Germinal center (tissue), 1 donor: ENCODE measurements around the gene RMRP.

ENCODE experiments used
- DNase-seq: peaks from one replicate; pipeline ENCODE4 v3.0.0; 2012; ENCODE audit warnings: mixed read lengths, low spot score

The RMRP gene

GRCh38 chr9:35686222-35687203, 28.7 kb upstream of the RMRP start:
- DNase-seq: no peak

GRCh38 chr9:35685506-35685905, 27.7 kb upstream of the RMRP start:
- DNase-seq: no peak

DNA sequence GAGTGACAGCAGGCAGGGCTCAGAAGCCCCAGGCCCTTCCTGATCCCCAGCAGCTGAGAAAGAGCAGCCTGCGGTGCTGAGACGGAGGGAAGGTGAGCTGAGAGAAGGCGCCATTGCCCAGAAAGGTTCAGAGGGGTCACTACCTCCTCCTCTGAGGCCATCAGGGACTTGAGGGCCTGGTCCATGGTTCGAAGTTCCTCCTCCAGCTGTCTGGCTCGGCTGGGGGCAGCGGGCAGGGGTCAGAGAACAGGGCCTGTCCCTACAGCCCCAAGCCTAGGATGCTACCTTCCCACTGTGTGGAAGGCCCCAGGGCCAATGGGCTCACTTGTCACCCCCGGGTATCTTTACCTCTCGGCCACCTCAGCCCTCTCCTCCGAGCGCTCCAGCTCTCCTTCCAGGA, 27.1 kb upstream of the RMRP start:
- DNase-seq: no peak

DNA sequence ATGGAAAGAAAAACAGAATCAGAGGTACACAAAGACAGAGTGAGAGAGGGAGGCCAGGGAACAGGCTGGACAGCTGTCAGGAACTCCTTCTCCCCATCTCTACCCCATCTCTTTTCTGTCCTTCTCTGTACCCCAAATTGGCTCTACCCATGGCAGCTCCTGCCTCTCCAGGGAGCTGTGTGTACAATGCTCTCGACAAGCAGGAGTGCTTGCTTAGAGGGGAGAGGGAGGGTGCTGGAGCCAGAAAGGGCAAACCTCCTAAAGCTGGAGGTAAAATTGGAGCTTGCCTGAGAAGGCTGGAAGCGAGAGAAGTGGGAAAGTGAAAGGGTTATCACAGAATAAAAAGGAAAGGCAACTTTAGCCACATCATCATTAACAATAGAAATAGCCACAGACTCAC, 25.5 kb upstream of the RMRP start:
- DNase-seq: no peak

DNA sequence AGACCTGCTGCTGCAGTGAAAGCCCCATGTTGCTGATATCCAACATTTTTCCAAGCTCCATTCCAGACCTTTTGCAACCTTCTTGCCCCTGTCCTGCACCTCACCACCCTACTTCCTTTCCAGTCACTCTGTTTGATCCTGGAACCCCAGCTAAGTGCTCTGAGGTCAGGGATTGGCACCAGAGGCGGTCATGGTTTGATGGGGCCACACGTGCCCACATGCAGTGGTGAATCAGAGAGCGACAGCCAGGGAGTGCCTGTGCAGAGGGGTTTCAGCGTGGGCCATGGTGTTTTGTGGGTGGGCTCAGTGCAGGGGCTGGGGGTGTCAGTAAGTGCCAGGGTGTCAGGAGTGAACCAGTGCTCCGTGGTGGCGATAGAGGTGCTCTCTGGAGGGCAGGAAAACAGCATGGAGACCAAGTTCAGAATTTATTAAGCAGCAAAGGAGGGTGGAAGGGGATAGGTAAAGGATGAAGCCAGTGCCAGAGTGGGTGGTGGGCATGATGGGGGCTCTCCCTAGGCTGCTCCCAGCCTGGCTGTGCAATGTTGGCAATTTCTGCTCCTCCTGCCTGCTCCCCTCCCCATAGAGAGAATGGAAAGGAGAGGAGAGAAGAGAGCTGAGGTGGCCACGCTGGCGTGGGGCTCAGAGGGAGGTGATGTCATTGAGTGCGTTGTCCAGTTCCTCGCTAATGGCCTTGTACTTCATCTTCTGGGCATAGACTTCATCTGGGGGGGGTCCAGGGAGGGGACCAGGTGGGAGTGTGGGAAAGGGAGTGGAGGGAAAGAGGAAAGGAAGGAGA, 24.9 kb upstream of the RMRP start:
- no peak for DNase-seq

GRCh38 chr9:35682051-35682450, 24.2 kb upstream of the RMRP start:
- no peak for DNase-seq

DNA sequence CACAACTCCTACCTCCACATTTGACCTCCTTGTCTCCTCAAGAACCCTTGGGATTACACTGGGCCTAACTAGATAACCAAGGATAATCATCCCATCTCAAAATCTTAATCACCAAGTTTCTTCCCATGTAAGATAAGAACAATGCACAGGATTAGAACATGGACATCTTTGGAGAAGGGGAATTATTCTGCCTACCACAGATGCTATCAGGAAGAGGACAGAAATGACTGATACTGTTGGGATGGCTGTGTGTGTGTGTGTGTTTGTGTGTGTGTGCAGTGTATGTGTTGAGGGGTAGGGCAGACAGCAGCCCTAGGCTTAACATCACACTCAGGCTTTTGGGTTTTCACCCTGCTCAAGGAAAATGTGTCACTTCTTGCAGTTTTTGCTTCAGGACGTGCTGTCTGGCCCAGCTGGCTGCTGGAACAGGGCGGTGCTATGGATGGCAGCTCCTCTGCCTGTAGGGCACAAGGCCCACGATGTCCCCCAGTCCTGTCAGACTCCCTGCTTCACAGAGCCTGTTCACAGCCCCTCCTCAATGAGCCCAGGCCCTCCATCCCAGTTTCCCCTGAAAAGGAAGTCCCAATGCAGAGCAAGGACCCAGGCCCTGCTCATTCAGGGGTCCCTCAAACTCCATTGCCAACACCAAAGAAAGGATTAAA, 23.7 kb upstream of the RMRP start:
- DNase-seq: no peak

GRCh38 chr9:35680331-35681105, 22.7 kb upstream of the RMRP start:
- peak; percentile 74 for DNase-seq

DNA sequence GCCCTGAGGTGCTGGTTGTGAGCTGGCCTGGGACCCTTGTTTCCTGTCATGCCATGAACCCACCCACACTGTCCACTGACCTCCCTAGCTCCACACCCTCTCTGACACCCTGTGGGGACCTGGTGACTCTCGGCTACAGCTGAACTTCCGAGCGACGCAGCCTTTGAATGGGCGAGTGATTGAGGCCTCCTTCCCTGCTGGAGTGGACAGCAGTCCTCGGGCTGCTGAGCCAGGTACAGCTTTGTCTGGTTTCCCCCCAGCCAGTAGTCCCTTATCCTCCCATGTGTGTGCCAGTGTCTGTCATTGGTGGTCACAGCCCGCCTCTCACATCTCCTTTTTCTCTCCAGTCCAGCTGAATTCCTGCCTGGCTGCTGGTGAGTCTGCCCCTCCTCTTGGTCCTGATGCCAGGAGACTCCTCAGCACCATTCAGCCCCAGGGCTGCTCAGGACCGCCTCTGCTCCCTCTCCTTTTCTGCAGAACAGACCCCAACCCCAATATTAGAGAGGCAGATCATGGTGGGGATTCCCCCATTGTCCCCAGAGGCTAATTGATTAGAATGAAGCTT, 22.0 kb upstream of the RMRP start:
- no peak for DNase-seq

DNA sequence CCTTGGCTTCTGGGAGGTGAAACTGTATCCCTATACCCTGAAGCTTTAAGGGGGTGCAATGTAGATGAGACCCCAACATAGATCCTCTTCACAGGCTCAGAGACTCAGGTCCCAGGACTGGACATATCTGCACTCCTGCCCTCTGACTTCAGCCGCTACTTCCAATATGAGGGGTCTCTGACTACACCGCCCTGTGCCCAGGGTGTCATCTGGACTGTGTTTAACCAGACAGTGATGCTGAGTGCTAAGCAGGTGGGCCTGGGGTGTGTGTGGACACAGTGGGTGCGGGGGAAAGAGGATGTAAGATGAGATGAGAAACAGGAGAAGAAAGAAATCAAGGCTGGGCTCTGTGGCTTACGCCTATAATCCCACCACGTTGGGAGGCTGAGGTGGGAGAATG, 21.3 kb upstream of the RMRP start:
- DNase-seq: no peak

- peak; percentile 35 for DNase-seq
Measured at GRCh38 chr9:35675732-35676392, 18.0 kb upstream of the RMRP start.

- DNase-seq: no peak
Measured at GRCh38 chr9:35675204-35675603, 17.4 kb upstream of the RMRP start.

- no peak for DNase-seq
Measured at GRCh38 chr9:35674025-35674361, 16.2 kb upstream of the RMRP start.

- DNase-seq: no peak
Measured at GRCh38 chr9:35673132-35674024, 15.6 kb upstream of the RMRP start, which contains the start of gene CA9. TSS of gene CA9 (plus strand) at chr9:35673928. CDS start at chr9:35673960, 32 bp downstream.

- no peak for DNase-seq
Measured at GRCh38 chr9:35669331-35670145, 11.7 kb upstream of the RMRP start.

DNA sequence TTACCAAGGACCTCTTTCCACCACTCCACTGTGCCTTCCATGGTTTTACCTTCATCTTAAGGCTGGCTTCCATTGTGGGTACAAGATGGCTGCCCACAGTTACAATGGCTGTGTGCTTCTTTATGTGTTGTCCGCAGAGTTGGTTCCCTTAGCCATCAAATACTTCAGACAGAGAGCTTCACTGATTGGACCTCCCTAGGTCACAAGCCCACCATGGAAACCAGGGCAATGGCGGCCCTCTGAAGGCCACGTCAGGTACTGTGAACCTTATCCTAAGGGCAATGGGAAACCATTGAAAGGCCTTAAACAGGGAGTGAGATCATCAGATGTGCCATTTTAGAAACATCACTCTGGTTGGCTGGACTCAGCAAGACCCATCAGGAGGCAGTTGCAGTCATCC, 10.1 kb upstream of the RMRP start:
- no peak for DNase-seq

DNA sequence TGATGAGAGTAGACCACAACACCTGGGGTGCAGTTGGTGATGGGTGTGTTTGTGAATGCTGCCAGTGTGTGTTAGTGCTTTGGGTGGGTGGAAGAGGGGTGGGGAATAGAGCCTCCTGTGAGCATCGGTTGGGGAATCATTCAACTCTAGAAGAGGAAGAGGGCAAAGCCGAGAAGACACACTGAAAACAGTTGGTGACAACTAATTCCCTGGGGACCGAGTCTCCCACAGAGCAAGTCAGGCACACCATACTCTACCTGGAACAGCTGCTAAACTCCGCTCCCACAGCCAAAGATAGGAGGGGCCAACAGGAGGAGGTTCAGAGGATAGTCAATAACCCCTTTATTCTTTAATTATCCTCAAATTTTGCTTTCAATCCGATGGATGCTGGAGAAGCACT, 8.7 kb upstream of the RMRP start:
- no peak for DNase-seq

DNA sequence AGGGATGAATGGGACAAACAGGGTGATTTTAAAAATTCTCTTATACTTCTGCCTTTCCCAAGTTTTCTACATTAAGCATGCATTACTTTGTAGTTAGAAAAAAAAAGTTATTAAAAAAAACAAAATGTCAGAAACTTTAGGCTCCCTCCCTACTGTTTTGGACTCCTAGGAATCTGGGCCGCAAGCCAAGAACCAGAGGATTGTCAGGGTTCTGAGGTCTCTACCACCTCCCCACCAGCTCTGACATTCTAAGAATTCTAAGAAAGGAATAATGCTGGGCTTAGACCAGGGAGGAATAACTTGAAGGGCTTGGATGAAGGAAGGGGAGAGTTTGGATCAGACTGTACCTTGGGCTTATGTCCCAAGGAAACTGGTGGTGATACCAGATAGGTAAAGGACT, 8.2 kb upstream of the RMRP start:
- no peak for DNase-seq

DNA sequence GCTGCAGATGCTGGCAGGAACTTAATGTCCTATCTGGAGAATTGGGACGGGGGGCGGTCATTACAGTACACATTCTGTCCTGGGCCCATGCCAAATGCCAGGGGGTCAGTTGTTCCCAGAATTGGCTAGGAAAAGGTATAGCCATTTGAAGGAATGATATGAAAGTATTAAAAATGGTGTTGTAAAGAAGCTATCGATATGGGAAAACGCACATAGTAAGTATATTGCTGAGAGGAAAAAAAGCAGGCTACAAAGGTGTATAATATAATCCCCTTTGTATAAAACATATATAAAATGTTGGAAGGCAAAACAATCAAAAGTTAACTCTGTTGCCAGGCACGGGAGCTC, 7.6 kb upstream of the RMRP start:
- DNase-seq: no peak
